Keratinocyte (primary cell): ENCODE data around the gene SLAIN1. TPM values are rescaled to one million over a fixed set of nuclear protein-coding genes. Genes with fewer than 3 reads are reported as not detected.

Experiments used
- DNase-seq: peaks from one replicate; pipeline ENCODE4 v3.0.0-alpha.2; 2011; ENCODE audit warnings: low read depth, missing footprints, low spot score
- FAIRE-seq: peaks from 2 replicates; lab custom pipeline; 2011; peaks lifted over from hg19 to GRCh38; lab: Jason Lieb, UNC
- H2AFZ ChIP-seq: 2 replicates; pipeline ENCODE4 v1.6.0; 2012; ENCODE audit warnings: low read length, control low read depth, inconsistent platforms; ENCODE audit not compliant: control insufficient read depth
- H3K27ac ChIP-seq: 2 replicates; pipeline ENCODE4 v1.5.1; 2011; ENCODE audit warnings: low read length; ENCODE audit not compliant: control insufficient read depth, insufficient read depth
- H3K27me3 ChIP-seq: 3 replicates; pipeline ENCODE4 v1.6.0; 2011; ENCODE audit warnings: low read length; ENCODE audit not compliant: control insufficient read depth, insufficient read depth; ENCODE audit errors: extremely low read depth
- H3K36me3 ChIP-seq, 2 experiments: 2 replicates in 1 of 2; 3 replicates in 1 of 2; pipeline ENCODE4 v1.5.1; 2011; ENCODE audit warnings: low read length in 2 of 2, mild to moderate bottlenecking in 1 of 2; ENCODE audit not compliant: control insufficient read depth in 2 of 2, insufficient read depth in 2 of 2; ENCODE audit errors: extremely low read depth in 1 of 2
- H3K4me1 ChIP-seq: 3 replicates; pipeline ENCODE4 v1.5.1; 2011; ENCODE audit warnings: low read length; ENCODE audit not compliant: control insufficient read depth, insufficient read depth; ENCODE audit errors: extremely low read depth
- H3K4me2 ChIP-seq: 3 replicates; pipeline ENCODE4 v1.6.0; 2011; ENCODE audit warnings: low read depth, low read length; ENCODE audit not compliant: control insufficient read depth, insufficient read depth; ENCODE audit errors: extremely low read depth
- H3K4me3 ChIP-seq, 3 experiments: fragments of 200-600 bp in 1 of 3; sonication (generic) in 1 of 3; 2 replicates in 2 of 3; 3 replicates in 1 of 3; pipeline ENCODE4 v1.5.1; 2011 to 2016; ENCODE audit warnings: low read length in 3 of 3, mild to moderate bottlenecking in 3 of 3, control low read depth in 2 of 3, inconsistent platforms in 1 of 3, low read depth in 1 of 3, mixed read lengths in 1 of 3, mixed run types in 1 of 3, moderate library complexity in 1 of 3; ENCODE audit not compliant: control insufficient read depth in 2 of 3, insufficient read depth in 2 of 3; ENCODE audit errors: extremely low read depth in 1 of 3
- H3K79me2 ChIP-seq: 2 replicates; pipeline ENCODE4 v1.6.0; 2012; ENCODE audit warnings: low read length; ENCODE audit not compliant: control insufficient read depth, insufficient read depth
- H3K9ac ChIP-seq: 3 replicates; pipeline ENCODE4 v1.6.0; 2011; ENCODE audit warnings: low read length; ENCODE audit not compliant: control insufficient read depth, insufficient read depth; ENCODE audit errors: extremely low read depth
- H3K9me1 ChIP-seq: 3 replicates; pipeline ENCODE4 v1.6.0; 2011; ENCODE audit warnings: low read length; ENCODE audit not compliant: control insufficient read depth, insufficient read depth; ENCODE audit errors: extremely low read depth
- H3K9me3 ChIP-seq: 2 replicates; pipeline ENCODE4 v1.5.1; 2012; ENCODE audit warnings: low read depth, low read length; ENCODE audit not compliant: control insufficient read depth
- H4K20me1 ChIP-seq: 3 replicates; pipeline ENCODE4 v1.6.0; 2011; ENCODE audit warnings: low read length; ENCODE audit not compliant: control insufficient read depth, insufficient read depth; ENCODE audit errors: extremely low read depth
- EZH2 ChIP-seq: IDR thresholded peaks from one replicate; pipeline ENCODE4 v1.6.1; 2012; ENCODE audit warnings: inconsistent platforms, mild to moderate bottlenecking, low read length, moderate library complexity
- dilution Hi-C: fragments of 300-500 bp; cut with MboI; formaldehyde crosslinking; loops from one replicate; pipeline ENCODE4 v1.7.0; 2020; ENCODE audit warnings: low sequenced_read_pairs; ENCODE audit not compliant: extremely low pct_ligation_motif_present
- polyA plus RNA-seq, 5 experiments: library from polyadenylated mRNA; depleted of rRNA in 3 of 5; stranded (reverse) in 3 of 5; stranded (forward) in 1 of 5; unstranded in 1 of 5; fragments of >200 nt; gene quantifications; 1 replicate in 1 of 5; 2 replicates in 3 of 5; 3 replicates in 1 of 5; pipeline versions ENCODE4 v1.2.1 to v1.2.3, GENCODE V29; 2011 to 2012; ENCODE audit warnings: missing spikeins in 2 of 5, low read depth in 1 of 5, low replicate concordance in 1 of 5
- small RNA-seq, 3 experiments: library from RNA; depleted of rRNA; stranded (forward); fragments of <200 nt; gene quantifications; one replicate each; pipeline ENCODE3, GENCODE V24; 2012; ENCODE audit warnings: low read depth in 3 of 3, low replicate concordance in 1 of 3; ENCODE audit not compliant: insufficient read length in 3 of 3
- TF ChIP-seq, protein P1 (sequence below), 3 experiments: IDR thresholded peaks in 1 of 3; conservative IDR thresholded peaks in 1 of 3; optimal IDR thresholded peaks in 1 of 3; 2 replicates in 2 of 3; 3 replicates in 1 of 3; pipeline versions ENCODE3 to v1.5.1; 2011; ENCODE audit warnings: low read length in 3 of 3, mild to moderate bottlenecking in 3 of 3, moderate library complexity in 2 of 3, control low read depth in 1 of 3, inconsistent platforms in 1 of 3; ENCODE audit not compliant: insufficient read depth in 2 of 3; ENCODE audit errors: extremely low read depth in 1 of 3

The SLAIN1 gene
- polyA plus RNA-seq, 1 donor (not counting 4 experiments of a cell fraction or from before 2014, with no cell fraction given): not detected

DNA sequence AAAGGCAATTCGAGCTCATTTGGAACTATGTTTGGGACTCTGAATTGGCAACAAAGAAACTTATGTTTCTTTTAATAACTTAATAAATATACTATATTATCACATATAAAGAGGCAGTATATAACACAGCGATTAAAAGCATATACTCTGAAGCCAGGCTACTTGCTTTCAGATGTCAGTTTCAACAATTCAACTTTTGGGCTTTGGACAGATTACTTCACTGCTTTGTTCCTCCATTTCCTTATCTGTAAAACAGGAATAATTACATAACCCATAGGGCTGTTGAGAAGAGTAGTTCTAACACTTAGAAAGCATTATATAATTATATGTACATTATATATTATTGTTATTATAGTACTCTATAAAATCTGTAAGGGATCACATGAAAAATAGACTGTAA is 113.9 kb downstream of the SLAIN1 start:
- no peak overlapping the region for H3K4me2 ChIP-seq
- FAIRE-seq: no peak
- H3K4me3 ChIP-seq: no peak overlapping the region
- no peaks in the 10 kb centered on the region for H3K27me3 ChIP-seq
- no peaks in the 10 kb centered on the region for H3K36me3 ChIP-seq
- no peak overlapping the region for H3K27ac ChIP-seq
- H3K9me3 ChIP-seq: no peaks in the 10 kb centered on the region
- dilution Hi-C loops: no loop called here
- no peaks in the 10 kb centered on the region for H3K9me1 ChIP-seq
- no peaks in the 10 kb centered on the region for H3K4me1 ChIP-seq
- no peak for DNase-seq
- no peaks in the 10 kb centered on the region for H3K79me2 ChIP-seq
- no peak overlapping the region for H3K9ac ChIP-seq
- no peak for TF ChIP-seq EZH2
- TF ChIP-seq, protein P1, sequence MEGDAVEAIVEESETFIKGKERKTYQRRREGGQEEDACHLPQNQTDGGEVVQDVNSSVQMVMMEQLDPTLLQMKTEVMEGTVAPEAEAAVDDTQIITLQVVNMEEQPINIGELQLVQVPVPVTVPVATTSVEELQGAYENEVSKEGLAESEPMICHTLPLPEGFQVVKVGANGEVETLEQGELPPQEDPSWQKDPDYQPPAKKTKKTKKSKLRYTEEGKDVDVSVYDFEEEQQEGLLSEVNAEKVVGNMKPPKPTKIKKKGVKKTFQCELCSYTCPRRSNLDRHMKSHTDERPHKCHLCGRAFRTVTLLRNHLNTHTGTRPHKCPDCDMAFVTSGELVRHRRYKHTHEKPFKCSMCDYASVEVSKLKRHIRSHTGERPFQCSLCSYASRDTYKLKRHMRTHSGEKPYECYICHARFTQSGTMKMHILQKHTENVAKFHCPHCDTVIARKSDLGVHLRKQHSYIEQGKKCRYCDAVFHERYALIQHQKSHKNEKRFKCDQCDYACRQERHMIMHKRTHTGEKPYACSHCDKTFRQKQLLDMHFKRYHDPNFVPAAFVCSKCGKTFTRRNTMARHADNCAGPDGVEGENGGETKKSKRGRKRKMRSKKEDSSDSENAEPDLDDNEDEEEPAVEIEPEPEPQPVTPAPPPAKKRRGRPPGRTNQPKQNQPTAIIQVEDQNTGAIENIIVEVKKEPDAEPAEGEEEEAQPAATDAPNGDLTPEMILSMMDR (optimal IDR thresholded peaks at IDR 0.05 in 1 of 3, IDR thresholded peaks at IDR 0.05 in 1 of 3, conservative IDR thresholded peaks at IDR 0.05 in 1 of 3; ENCODE audit: extremely low read depth in 1 of 3, insufficient read depth in 2 of 3, low read length in 3 of 3): no peak
- no peak overlapping the region for H2AFZ ChIP-seq
- H4K20me1 ChIP-seq: no peaks in the 10 kb centered on the region

- Histone ChIP-seq H3K4me1 (no peaks in the 10 kb centered on the region), H3K27ac (no peak overlapping the region), H3K4me2 (no peak overlapping the region), H3K9ac (no peak overlapping the region), H3K9me1 (no peaks in the 10 kb centered on the region), H4K20me1 (no peaks in the 10 kb centered on the region), H3K9me3 (no peaks in the 10 kb centered on the region), H3K36me3 (no peaks in the 10 kb centered on the region), H3K79me2 (no peaks in the 10 kb centered on the region), H3K27me3 (no peaks in the 10 kb centered on the region), H2AFZ (no peak overlapping the region), H3K4me3 (no peak overlapping the region)
- no peak for DNase-seq
- dilution Hi-C loops: no loop called here
- no peak for FAIRE-seq
- TF ChIP-seq, protein P1 (optimal IDR thresholded peaks at IDR 0.05 in 1 of 3, IDR thresholded peaks at IDR 0.05 in 1 of 3, conservative IDR thresholded peaks at IDR 0.05 in 1 of 3; ENCODE audit: extremely low read depth in 1 of 3, insufficient read depth in 2 of 3, low read length in 3 of 3): no peak
- no peak for TF ChIP-seq EZH2
These were observed 114.5 kb downstream of the SLAIN1 start for GRCh38 chr13:77811981-77812380.

Small RNA genes lying within 50 kb of the gene (small RNA-seq; reads per million reads assigned to genes)
- gene MIR3665: 0 reads per million in 3 experiments
- 0 reads per million in 3 experiments for gene SPTLC1P5

Other genes with a start within 250 kb of the SLAIN1 start
- gene SCEL, start 162.0 kb upstream of the SLAIN1 start, polyA plus RNA-seq: 23.7 to 32.7 TPM (median 30.5 TPM) in 3 replicates
- gene EDNRB, start 221.1 kb downstream of the SLAIN1 start, polyA plus RNA-seq: 0.01 to 0.03 TPM in 2 of 3 replicates, not detected in the other